ENCODE data around the gene SYN1.

Gene SYN1

GRCh38 chrX:47572773-47573340, 46.8 kb downstream of the SYN1 start:
- DNase-seq (no peak), ATAC-seq (no peak)

GRCh38 chrX:47571896-47572295, 47.8 kb downstream of the SYN1 start:
- ATAC-seq, result no peak
- no peak for DNase-seq

GRCh38 chrX:47571215-47571614, 48.4 kb downstream of the SYN1 start:
- DNase-seq, result no peak
- ATAC-seq, result no peak

- no peak for DNase-seq
- ATAC-seq, result no peak
Measured at GRCh38 chrX:47570794-47571193, 48.9 kb downstream of the SYN1 start.

GRCh38 chrX:47568656-47569295, 50.9 kb downstream of the SYN1 start:
- no peak for ATAC-seq
- DNase-seq, result peak; percentile 44

DNA sequence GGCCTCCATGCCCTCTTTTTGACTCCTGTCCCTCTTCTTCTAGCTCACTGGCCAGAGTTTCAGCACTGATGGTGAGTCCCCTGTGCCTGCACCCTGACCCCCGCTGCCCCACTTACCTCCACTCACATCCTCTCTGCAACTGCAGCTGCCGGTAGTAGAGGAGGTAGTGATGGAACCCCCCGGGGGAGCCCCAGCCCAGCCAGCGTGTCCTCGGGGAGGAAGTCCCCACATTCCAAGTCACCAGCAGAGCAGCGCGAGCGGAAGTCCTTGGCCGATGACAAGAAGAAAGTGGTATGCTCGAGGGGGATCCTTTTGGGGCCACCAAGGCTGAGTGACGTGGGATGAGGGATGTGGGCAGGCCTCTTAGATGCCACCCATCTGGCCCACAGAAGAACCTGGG, 52.8 kb downstream of the SYN1 start:
- DNase-seq (no peak), ATAC-seq (no peak)

DNA sequence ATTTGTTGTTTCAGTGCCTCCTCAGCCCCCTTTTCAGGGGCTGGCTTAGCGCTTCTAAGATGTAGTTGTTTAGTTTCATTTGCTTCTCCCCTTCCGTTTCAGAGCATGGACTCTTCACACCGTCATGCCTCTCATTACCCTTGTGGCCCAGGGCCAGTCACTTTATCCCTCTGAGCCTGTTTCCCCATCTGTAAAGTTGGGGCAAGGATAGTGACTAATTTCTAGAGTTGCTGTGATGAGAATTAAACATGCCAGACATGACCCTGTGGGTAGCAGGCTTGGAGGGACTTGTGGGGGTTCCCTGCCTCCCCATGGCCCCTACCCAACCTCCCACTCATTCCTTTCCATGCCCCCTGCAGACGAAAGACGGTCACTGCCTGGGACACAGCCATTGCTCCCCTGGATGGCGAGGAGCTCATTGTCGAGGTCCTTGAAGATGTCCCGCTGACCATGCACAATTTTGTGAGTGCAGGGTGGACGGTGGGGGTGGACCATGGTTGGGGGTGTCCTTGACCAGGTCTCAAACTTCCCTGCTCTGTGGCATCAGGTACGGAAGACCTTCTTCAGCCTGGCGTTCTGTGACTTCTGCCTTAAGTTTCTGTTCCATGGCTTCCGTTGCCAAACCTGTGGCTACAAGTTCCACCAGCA, 55.1 kb downstream of the SYN1 start:
- ATAC-seq, result peak; percentile 19

GRCh38 chrX:47563801-47564315, 55.8 kb downstream of the SYN1 start:
- ATAC-seq, result no peak

More for the DNA sequence above, 55.1 kb downstream of the SYN1 start:
- DNase-seq, result no peak

GRCh38 chrX:47562615-47563243, 56.9 kb downstream of the SYN1 start:
- no peak for DNase-seq
- no peak for ATAC-seq

More at GRCh38 chrX:47563801-47564315, 55.8 kb downstream of the SYN1 start:
- DNase-seq, result no peak

DNA sequence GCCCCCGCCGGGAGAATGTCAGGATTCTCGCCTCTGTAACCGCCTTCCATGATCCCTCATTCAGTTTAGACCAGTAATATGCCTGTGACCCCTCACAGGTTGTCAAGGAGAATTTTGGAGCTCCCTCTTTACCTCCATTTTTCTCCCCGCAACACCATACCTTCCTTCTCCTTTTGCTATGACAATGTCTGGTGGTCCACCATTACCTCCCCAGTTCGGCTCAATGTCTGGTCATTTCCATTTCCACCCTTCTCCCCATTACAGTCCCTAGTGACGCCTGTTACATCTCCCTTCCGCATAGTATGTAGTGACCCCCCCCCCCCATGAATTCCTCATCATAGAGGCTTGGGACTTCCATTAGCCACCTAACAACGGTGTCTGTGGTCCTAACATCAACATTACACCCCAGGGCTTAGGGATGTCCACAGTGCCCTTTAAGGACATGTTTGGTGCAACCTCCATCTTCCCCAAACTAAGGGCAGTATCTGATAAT, 58.0 kb downstream of the SYN1 start:
- no peak for DNase-seq
- no peak for ATAC-seq

- ATAC-seq (peak; percentile 92), DNase-seq (peak; percentile 91)
Measured at GRCh38 chrX:47560934-47561658, 58.6 kb downstream of the SYN1 start, which contains the start of gene ARAF. Gene ARAF (plus strand): TSS chrX:47561205. CDS start chrX:47562968, 1,763 bp downstream.

GRCh38 chrX:47560179-47560933, 59.3 kb downstream of the SYN1 start:
- ATAC-seq (no peak), DNase-seq (no peak)

GRCh38 chrX:47558436-47558835, 61.2 kb downstream of the SYN1 start:
- ATAC-seq (no peak), DNase-seq (no peak)

- DNase-seq (peak; percentile 80), ATAC-seq (peak; percentile 94)
Measured at GRCh38 chrX:47556045-47556623, 63.5 kb downstream of the SYN1 start.

DNA sequence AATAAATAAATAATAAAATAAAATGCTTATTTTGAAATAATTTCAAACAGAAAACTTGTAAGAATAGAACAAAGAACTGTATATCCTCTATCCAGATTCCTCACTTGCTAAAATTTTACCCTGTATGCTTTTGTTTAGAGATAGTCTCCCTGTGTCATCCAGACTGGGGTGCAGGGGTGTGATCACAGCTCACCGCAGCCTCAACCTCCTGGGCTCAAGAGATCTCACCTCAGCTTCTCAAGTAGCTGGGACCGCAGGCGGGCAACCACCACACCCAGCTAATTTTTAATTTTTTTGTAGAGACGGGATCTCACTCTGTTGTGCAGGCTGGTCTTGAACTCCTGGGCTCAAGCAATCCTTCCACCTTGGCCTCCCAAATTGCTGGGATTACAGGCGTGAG, 76.2 kb downstream of the SYN1 start:
- no peak for ATAC-seq
- DNase-seq, result no peak

DNA sequence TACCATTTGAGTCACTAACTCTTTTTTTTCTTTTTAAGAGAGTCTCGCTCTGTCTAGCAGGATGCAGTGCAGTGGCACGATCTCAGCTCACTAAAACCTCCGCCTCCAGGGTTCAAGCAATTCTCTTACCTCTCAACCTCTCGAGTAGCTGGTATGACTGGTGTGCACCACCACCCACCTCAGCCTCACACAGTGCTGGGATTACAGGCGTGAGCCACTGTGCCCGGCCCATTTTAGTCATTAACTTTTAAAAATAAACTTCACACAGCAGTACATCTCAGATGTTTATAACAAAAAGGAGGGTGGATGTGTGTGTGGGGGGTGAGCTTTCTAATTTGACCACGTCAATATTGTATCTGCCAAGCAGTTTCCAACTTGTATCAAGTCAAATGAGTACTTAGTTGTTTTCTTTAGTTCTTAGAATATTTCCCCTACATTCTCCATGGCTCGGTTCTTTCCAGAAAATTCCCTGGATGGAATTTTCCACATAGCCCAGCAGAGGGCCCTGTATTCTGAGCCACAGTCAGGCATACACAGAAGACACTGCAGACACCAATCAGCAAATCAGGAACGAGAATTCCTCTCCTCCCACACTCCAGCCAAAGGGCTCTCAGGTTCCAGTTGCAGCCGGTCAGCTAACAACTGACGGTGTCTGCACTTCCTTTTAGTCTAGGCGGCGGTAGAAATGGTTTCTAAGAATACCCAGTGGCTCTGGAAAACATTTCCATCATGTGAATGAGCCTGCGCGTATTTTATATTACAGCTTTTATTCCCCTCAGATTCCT, 78.7 kb downstream of the SYN1 start:
- ATAC-seq, result no peak

GRCh38 chrX:47539860-47540259, 79.8 kb downstream of the SYN1 start:
- ATAC-seq (no peak), DNase-seq (no peak)

More for the DNA sequence above, 78.7 kb downstream of the SYN1 start:
- no peak for DNase-seq

DNA sequence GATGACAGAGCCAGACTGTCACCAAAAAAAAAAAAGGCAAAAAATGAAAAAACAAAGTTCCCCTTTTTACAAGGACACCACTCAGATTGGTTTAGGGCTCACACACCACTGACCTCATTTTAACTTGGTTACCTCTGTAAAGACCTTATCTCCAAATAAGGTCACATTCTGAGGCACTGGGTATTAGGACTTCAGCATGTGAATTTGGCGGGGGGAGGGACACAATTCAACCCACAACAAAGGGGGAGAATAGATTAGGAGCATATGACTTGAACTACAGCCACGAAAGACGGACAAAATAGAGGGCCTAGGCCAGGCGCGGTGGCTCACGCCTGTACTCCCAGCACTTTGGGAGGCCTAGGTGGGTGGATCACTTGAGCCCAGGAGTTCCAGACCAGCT, 89.6 kb downstream of the SYN1 start:
- no peak for ATAC-seq
- no peak for DNase-seq

GRCh38 chrX:47529548-47529947, 90.1 kb downstream of the SYN1 start:
- DNase-seq, result no peak
- no peak for ATAC-seq

DNA sequence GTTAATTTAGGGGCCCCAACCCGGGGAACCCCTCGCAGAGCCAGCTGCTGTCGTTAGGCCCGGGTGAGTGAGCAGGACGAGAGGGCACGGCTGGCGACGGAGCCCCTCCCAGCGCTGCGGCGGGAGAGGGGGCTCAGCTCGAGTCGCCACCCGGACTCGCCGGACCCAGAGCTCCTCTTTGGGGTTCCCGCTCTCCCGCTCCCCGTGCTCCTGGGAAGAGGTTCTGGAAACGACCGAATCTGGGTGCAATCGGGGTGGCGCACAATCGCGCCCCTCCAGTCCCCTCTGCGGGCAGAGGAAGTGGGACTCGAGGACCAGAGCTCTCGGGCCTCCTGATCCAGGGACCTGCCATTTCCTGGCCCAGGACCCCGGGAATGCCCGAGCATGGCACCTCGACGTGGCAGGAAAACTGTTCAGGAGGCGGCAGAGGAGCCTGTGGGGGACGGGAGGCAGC, 95.9 kb downstream of the SYN1 start:
- DNase-seq (no peak), ATAC-seq (no peak)
